ENCODE results near the gene ADCY7. TPM values are rescaled to one million over a fixed set of nuclear protein-coding genes. Genes with fewer than 3 reads are reported as not detected.

The ADCY7 gene
- total RNA-seq, 1 experiment from 2014 or later: 4.0 TPM

- no peak for DNase-seq
- Histone ChIP-seq H3K23ac (ENCODE audit: insufficient read length, low read depth, low read length) (no peak overlapping the region), H4K91ac (ENCODE audit: insufficient read length, low read depth, low read length) (no peak overlapping the region), H2AFZ (ENCODE audit: low read length) (no peak overlapping the region), H2BK12ac (ENCODE audit: insufficient read length, low read depth, low read length) (no peak overlapping the region), H3K4me2 (ENCODE audit: insufficient read depth, insufficient read length, low read length) (no peak overlapping the region), H3K27me3 (ENCODE audit: insufficient read depth, low read length) (no peaks in the 10 kb centered on the region), H4K8ac (replicated peaks; ENCODE audit: insufficient read length, low read depth, low read length) (no peak overlapping the region), H2AK5ac (ENCODE audit: insufficient read length, low read length) (no peak overlapping the region), H3K4ac (ENCODE audit: low read depth, low read length) (no peak overlapping the region), H2BK20ac (ENCODE audit: low read depth, low read length, poor library complexity, severe bottlenecking) (no peak overlapping the region), H3K9ac (ENCODE audit: extremely low read depth, insufficient read length, low read length) (no peak overlapping the region), H2BK15ac (ENCODE audit: low read depth, low read length) (no peak overlapping the region), H3K27ac (ENCODE audit: insufficient read length, low read depth, low read length) (no peak overlapping the region), H4K5ac (ENCODE audit: insufficient read length, low read depth, low read length) (no peak overlapping the region), H3K79me2 (ENCODE audit: insufficient read depth, low read length) (no peaks in the 10 kb centered on the region; the same call in 1 of the 2 replicates), H3K14ac (ENCODE audit: insufficient read depth, low read length) (no peak overlapping the region), H3K9me3 (ENCODE audit: control insufficient read depth, low read depth, low read length) (no peaks in the 10 kb centered on the region), H2BK120ac (ENCODE audit: low read depth, low read length, poor library complexity, severe bottlenecking) (no peak overlapping the region), H4K20me1 (ENCODE audit: control insufficient read depth, insufficient read depth, insufficient read length) (no peaks in the 10 kb centered on the region), H3K23me2 (ENCODE audit: insufficient read length, low read depth, low read length, poor library complexity, severe bottlenecking) (no peaks in the 10 kb centered on the region), H3K4me1 (ENCODE audit: insufficient read depth, low read length) (no peaks in the 10 kb centered on the region), H3K79me1 (ENCODE audit: insufficient read depth, low read depth, low read length, poor library complexity, severe bottlenecking) (no peaks in the 10 kb centered on the region), H3T11ph (ENCODE audit: low read length) (no peak overlapping the region), H3K56ac (ENCODE audit: insufficient read length, low read depth, low read length) (no peak overlapping the region), H2BK5ac (ENCODE audit: insufficient read length, low read length) (no peak overlapping the region), H3K18ac (ENCODE audit: insufficient read length, low read depth, low read length) (no peak overlapping the region)
- no peaks in the 10 kb centered on the region for H3K27me3 Mint-ChIP-seq (ENCODE audit: low read depth)
- no peak for TF ChIP-seq CTCF (conservative IDR thresholded peaks at IDR 0.05)
- peaks cover 3 to 7% of the 10 kb centered on the region in 2 experiments; a peak in 3 of 4 replicates for H3K4me1 Mint-ChIP-seq
- H3K27ac Mint-ChIP-seq: no peak overlapping the region
- H3K9me3 Mint-ChIP-seq: no peaks in the 10 kb centered on the region; a peak in 1 of 5 replicates
- no CpG with 5 or more reads among the region's 3 CpGs for WGBS (ENCODE audit: extremely low coverage, insufficient read length, low lambda C conversion rate)
- H3K4me3 Mint-ChIP-seq: no peak overlapping the region
- H3K36me3 Mint-ChIP-seq (ENCODE audit: insufficient read depth in 1 of 3, low read depth in 3 of 3): peaks cover 15 to 64% (median 47%) of the 10 kb centered on the region in 3 experiments; a peak in 5 of 7 replicates
These were observed 66.2 kb downstream of the ADCY7 start for GRCh38 chr16:50332599-50332998.

Measured in H9 (cell line).